Chondrocyte (in vitro differentiated cells): Measurements from ENCODE around the gene ADAD2. TPM values are rescaled to one million over a fixed set of nuclear protein-coding genes. Genes with fewer than 3 reads are reported as not detected.
A peak's percentile ranks its signal among the peaks of the same experiment; 100 is the strongest.

Experiments used
- DNase-seq: peaks from one replicate; pipeline ENCODE4 v3.0.0; 2021; ENCODE audit warnings: mixed read lengths, low spot score
- H3K27ac Mint-ChIP-seq: one replicate; pipeline ENCODE4 v1.8.0; 2021; ENCODE audit warnings: mild to moderate bottlenecking, moderate library complexity, mixed read lengths; ENCODE audit not compliant: unreplicated experiment
- H3K27me3 Mint-ChIP-seq: 2 replicates; pipeline ENCODE4 v1.8.0; 2021; ENCODE audit warnings: low read depth, mixed read lengths
- H3K36me3 Mint-ChIP-seq: 2 replicates; pipeline ENCODE4 v1.8.0; 2021; ENCODE audit warnings: low read depth, mixed read lengths
- H3K4me1 Mint-ChIP-seq: 2 replicates; pipeline ENCODE4 v1.8.0; 2021; ENCODE audit warnings: low read depth, mild to moderate bottlenecking, mixed read lengths
- H3K4me3 Mint-ChIP-seq: one replicate; pipeline ENCODE4 v1.8.0; 2021; ENCODE audit warnings: mild to moderate bottlenecking, moderate library complexity, mixed read lengths; ENCODE audit not compliant: unreplicated experiment
- H3K9me3 Mint-ChIP-seq: 2 replicates; pipeline ENCODE4 v1.8.0; 2021; ENCODE audit warnings: low read depth, mixed read lengths
- total RNA-seq: library from RNA; stranded (reverse); gene quantifications from 3 replicates; pipeline ENCODE4 v1.2.1, GENCODE V29; 2021
- TF ChIP-seq, protein P1 (sequence below): fragments of 200-600 bp; sonication (generic); IDR thresholded peaks from 2 replicates; pipeline ENCODE4 v1.5.0; 2021; ENCODE audit warnings: antibody characterized with exemption, mild to moderate bottlenecking, moderate library complexity

The ADAD2 gene
- total RNA-seq, 1 donor from 2014 or later, result not detected

- TF ChIP-seq, protein P1, sequence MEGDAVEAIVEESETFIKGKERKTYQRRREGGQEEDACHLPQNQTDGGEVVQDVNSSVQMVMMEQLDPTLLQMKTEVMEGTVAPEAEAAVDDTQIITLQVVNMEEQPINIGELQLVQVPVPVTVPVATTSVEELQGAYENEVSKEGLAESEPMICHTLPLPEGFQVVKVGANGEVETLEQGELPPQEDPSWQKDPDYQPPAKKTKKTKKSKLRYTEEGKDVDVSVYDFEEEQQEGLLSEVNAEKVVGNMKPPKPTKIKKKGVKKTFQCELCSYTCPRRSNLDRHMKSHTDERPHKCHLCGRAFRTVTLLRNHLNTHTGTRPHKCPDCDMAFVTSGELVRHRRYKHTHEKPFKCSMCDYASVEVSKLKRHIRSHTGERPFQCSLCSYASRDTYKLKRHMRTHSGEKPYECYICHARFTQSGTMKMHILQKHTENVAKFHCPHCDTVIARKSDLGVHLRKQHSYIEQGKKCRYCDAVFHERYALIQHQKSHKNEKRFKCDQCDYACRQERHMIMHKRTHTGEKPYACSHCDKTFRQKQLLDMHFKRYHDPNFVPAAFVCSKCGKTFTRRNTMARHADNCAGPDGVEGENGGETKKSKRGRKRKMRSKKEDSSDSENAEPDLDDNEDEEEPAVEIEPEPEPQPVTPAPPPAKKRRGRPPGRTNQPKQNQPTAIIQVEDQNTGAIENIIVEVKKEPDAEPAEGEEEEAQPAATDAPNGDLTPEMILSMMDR, result no peak
- no peak overlapping the region for H3K4me3 Mint-ChIP-seq
- no peaks in the 10 kb centered on the region for H3K9me3 Mint-ChIP-seq
- no peaks in the 10 kb centered on the region for H3K36me3 Mint-ChIP-seq
- H3K27ac Mint-ChIP-seq, result no peak overlapping the region
- no peak for DNase-seq
- peaks cover 33% of the 10 kb centered on the region for H3K27me3 Mint-ChIP-seq
- H3K4me1 Mint-ChIP-seq, result no peaks in the 10 kb centered on the region
These were observed 23.9 kb upstream of the ADAD2 start for GRCh38 chr16:84166796-84167695.

GRCh38 chr16:84169765-84170310 lies 21.1 kb upstream of the ADAD2 start:
- no peaks in the 10 kb centered on the region for H3K36me3 Mint-ChIP-seq
- no peaks in the 10 kb centered on the region for H3K9me3 Mint-ChIP-seq
- peaks cover 18% of the 10 kb centered on the region for H3K27me3 Mint-ChIP-seq
- no peak overlapping the region for H3K27ac Mint-ChIP-seq
- no peak for DNase-seq
- TF ChIP-seq, protein P1, result no peak
- H3K4me3 Mint-ChIP-seq, result no peak overlapping the region
- H3K4me1 Mint-ChIP-seq, result no peaks in the 10 kb centered on the region

GRCh38 chr16:84174396-84174795 lies 16.6 kb upstream of the ADAD2 start:
- DNase-seq, result no peak
- Mint-ChIP-seq H3K9me3 (no peaks in the 10 kb centered on the region), H3K4me1 (peaks cover 27% of the 10 kb centered on the region), H3K36me3 (no peaks in the 10 kb centered on the region), H3K27me3 (peaks cover 7% of the 10 kb centered on the region), H3K27ac (no peak overlapping the region), H3K4me3 (no peak overlapping the region)
- TF ChIP-seq, protein P1, result no peak

GRCh38 chr16:84175350-84176081 lies 15.4 kb upstream of the ADAD2 start:
- Mint-ChIP-seq H3K27ac (no peak overlapping the region), H3K27me3 (no peaks in the 10 kb centered on the region), H3K4me1 (peaks cover 27% of the 10 kb centered on the region), H3K9me3 (no peaks in the 10 kb centered on the region), H3K36me3 (no peaks in the 10 kb centered on the region), H3K4me3 (no peak overlapping the region)
- TF ChIP-seq, protein P1, result peak; percentile 83
- no peak for DNase-seq
